ENCODE measurements around the gene SEMA4A.
A peak's percentile ranks its signal among the peaks of the same experiment; 100 is the strongest.

Gene SEMA4A

DNA sequence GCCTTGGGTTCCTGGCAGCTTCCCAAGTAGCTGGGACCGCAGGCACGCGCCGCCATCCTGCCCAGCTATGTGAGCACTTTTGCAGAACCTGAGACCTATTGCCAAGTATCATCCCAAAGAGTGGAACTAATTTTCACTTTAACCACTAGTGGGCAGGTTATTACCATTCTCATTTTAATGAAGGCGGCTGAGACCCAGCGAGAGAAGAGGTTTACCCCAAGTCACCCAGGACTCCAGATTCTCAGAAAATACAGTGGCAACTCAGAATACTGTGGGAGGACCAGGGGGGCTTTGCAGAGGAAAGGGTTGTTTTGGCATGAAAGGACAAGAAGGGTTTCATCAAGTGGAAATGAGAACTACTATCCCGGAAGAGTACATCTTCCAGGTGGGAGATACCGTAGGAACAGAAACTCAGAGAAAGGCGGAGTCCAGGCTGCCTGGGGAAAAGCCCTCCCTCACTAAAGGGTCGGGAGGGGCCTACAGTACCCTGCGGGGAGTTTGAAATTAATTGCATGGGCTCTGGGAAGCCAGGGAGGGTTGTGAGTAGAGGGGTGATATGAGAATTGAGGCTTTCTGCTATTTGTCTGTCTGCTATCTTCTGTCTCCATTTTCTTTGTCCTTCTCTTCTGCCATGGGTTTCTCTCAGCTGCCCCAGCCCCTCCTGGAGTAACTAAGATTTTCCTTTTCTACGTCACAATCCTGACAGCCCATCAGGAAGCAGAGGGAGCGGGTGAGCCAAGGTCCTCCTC lies 7.2 kb upstream of the SEMA4A start (continued):
- TF ChIP-seq, protein P1, sequence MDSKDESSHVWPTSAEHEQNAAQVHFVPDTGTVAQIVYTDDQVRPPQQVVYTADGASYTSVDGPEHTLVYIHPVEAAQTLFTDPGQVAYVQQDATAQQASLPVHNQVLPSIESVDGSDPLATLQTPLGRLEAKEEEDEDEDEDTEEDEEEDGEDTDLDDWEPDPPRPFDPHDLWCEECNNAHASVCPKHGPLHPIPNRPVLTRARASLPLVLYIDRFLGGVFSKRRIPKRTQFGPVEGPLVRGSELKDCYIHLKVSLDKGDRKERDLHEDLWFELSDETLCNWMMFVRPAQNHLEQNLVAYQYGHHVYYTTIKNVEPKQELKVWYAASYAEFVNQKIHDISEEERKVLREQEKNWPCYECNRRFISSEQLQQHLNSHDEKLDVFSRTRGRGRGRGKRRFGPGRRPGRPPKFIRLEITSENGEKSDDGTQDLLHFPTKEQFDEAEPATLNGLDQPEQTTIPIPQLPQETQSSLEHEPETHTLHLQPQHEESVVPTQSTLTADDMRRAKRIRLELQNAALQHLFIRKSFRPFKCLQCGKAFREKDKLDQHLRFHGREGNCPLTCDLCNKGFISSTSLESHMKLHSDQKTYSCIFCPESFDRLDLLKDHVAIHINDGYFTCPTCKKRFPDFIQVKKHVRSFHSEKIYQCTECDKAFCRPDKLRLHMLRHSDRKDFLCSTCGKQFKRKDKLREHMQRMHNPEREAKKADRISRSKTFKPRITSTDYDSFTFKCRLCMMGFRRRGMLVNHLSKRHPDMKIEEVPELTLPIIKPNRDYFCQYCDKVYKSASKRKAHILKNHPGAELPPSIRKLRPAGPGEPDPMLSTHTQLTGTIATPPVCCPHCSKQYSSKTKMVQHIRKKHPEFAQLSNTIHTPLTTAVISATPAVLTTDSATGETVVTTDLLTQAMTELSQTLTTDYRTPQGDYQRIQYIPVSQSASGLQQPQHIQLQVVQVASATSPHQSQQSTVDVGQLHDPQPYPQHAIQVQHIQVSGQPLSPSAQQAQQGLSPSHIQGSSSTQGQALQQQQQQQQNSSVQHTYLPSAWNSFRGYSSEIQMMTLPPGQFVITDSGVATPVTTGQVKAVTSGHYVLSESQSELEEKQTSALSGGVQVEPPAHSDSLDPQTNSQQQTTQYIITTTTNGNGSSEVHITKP (tag by site-specific recombination; IDR thresholded peaks at IDR 0.05), result peak; percentile 92
- TF ChIP-seq ZNF140 (tag by site-specific recombination; IDR thresholded peaks at IDR 0.05) (no peak), FEZF1 (tag by site-specific recombination; IDR thresholded peaks at IDR 0.05) (peak; percentile 79), ZFHX2 (tag by site-specific recombination; conservative IDR thresholded peaks at IDR 0.05) (peak; percentile 51), HOXC10 (CRISPR knock-in tag; IDR thresholded peaks at IDR 0.05) (no peak), ZNF624 (tag by site-specific recombination; IDR thresholded peaks at IDR 0.05) (no peak), ZFP69B (tag by site-specific recombination; IDR thresholded peaks at IDR 0.05) (peak; percentile 64), ZXDB (tag by site-specific recombination; IDR thresholded peaks at IDR 0.05) (0 out of 2 replicates have a peak, but pooled peaks have one; percentile 32), SP3 (tag by site-specific recombination; IDR thresholded peaks at IDR 0.05) (0 out of 2 replicates have a peak, but pooled peaks have one; percentile 31), TRIM28 (IDR thresholded peaks at IDR 0.05; ENCODE audit: borderline replicate concordance, low read length) (peak; percentile 63; the same call in 1 of the 2 replicates), ZFP37 (tag by site-specific recombination; IDR thresholded peaks at IDR 0.05) (0 out of 2 replicates have a peak, but pooled peaks have one; percentile 52), ZNF433 (tag by site-specific recombination; IDR thresholded peaks at IDR 0.05; ENCODE audit: low read depth) (no peak), ZNF660 (tag by site-specific recombination; IDR thresholded peaks at IDR 0.05) (peak; percentile 94), ZNF629 (tag by site-specific recombination; IDR thresholded peaks at IDR 0.05) (peak; percentile 70)
- TF ChIP-seq, protein P2, sequence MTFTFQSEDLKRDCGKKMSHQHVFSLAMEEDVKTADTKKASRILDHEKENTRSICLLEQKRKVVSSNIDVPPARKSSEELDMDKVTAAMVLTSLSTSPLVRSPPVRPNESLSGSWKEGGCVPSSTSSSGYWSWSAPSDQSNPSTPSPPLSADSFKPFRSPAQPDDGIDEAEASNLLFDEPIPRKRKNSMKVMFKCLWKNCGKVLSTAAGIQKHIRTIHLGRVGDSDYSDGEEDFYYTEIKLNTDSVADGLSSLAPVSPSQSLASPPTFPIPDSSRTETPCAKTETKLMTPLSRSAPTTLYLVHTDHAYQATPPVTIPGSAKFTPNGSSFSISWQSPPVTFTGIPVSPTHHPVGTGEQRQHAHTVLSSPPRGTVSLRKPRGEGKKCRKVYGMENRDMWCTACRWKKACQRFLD (tag by site-specific recombination; IDR thresholded peaks at IDR 0.05), result no peak
- TF ChIP-seq, protein P3, sequence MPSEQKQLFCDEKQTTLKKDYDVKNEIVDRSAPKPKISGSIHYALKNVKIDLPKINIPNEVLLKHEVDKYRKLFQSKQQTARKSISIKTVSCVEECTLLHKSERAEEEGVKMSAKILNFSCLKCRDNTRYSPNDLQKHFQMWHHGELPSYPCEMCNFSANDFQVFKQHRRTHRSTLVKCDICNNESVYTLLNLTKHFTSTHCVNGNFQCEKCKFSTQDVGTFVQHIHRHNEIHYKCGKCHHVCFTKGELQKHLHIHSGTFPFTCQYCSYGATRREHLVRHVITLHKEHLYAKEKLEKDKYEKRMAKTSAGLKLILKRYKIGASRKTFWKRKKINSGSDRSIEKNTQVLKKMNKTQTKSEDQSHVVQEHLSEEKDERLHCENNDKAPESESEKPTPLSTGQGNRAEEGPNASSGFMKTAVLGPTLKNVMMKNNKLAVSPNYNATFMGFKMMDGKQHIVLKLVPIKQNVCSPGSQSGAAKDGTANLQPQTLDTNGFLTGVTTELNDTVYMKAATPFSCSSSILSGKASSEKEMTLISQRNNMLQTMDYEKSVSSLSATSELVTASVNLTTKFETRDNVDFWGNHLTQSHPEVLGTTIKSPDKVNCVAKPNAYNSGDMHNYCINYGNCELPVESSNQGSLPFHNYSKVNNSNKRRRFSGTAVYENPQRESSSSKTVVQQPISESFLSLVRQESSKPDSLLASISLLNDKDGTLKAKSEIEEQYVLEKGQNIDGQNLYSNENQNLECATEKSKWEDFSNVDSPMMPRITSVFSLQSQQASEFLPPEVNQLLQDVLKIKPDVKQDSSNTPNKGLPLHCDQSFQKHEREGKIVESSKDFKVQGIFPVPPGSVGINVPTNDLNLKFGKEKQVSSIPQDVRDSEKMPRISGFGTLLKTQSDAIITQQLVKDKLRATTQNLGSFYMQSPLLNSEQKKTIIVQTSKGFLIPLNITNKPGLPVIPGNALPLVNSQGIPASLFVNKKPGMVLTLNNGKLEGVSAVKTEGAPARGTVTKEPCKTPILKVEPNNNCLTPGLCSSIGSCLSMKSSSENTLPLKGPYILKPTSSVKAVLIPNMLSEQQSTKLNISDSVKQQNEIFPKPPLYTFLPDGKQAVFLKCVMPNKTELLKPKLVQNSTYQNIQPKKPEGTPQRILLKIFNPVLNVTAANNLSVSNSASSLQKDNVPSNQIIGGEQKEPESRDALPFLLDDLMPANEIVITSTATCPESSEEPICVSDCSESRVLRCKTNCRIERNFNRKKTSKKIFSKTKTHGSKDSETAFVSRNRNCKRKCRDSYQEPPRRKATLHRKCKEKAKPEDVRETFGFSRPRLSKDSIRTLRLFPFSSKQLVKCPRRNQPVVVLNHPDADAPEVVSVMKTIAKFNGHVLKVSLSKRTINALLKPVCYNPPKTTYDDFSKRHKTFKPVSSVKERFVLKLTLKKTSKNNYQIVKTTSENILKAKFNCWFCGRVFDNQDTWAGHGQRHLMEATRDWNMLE (tag by site-specific recombination; conservative IDR thresholded peaks at IDR 0.05; ENCODE audit: low read depth), result 0 out of 2 replicates have a peak, but pooled peaks have one; percentile 19
- TF ChIP-seq, protein P4, sequence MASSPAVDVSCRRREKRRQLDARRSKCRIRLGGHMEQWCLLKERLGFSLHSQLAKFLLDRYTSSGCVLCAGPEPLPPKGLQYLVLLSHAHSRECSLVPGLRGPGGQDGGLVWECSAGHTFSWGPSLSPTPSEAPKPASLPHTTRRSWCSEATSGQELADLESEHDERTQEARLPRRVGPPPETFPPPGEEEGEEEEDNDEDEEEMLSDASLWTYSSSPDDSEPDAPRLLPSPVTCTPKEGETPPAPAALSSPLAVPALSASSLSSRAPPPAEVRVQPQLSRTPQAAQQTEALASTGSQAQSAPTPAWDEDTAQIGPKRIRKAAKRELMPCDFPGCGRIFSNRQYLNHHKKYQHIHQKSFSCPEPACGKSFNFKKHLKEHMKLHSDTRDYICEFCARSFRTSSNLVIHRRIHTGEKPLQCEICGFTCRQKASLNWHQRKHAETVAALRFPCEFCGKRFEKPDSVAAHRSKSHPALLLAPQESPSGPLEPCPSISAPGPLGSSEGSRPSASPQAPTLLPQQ (tag by site-specific recombination; IDR thresholded peaks at IDR 0.05), result peak; percentile 52; the same call in 1 of the 2 replicates
- TF ChIP-seq, protein P5, sequence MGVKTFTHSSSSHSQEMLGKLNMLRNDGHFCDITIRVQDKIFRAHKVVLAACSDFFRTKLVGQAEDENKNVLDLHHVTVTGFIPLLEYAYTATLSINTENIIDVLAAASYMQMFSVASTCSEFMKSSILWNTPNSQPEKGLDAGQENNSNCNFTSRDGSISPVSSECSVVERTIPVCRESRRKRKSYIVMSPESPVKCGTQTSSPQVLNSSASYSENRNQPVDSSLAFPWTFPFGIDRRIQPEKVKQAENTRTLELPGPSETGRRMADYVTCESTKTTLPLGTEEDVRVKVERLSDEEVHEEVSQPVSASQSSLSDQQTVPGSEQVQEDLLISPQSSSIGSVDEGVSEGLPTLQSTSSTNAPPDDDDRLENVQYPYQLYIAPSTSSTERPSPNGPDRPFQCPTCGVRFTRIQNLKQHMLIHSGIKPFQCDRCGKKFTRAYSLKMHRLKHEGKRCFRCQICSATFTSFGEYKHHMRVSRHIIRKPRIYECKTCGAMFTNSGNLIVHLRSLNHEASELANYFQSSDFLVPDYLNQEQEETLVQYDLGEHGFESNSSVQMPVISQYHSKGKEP (tag by site-specific recombination; IDR thresholded peaks at IDR 0.05), result 0 out of 2 replicates have a peak, but pooled peaks have one; percentile 27
- TF ChIP-seq, protein P6, sequence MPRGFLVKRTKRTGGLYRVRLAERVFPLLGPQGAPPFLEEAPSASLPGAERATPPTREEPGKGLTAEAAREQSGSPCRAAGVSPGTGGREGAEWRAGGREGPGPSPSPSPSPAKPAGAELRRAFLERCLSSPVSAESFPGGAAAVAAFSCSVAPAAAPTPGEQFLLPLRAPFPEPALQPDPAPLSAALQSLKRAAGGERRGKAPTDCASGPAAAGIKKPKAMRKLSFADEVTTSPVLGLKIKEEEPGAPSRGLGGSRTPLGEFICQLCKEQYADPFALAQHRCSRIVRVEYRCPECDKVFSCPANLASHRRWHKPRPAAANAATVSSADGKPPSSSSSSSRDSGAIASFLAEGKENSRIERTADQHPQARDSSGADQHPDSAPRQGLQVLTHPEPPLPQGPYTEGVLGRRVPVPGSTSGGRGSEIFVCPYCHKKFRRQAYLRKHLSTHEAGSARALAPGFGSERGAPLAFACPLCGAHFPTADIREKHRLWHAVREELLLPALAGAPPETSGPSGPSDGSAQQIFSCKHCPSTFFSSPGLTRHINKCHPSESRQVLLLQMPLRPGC (tag by site-specific recombination; IDR thresholded peaks at IDR 0.05), result peak; percentile 76
- TF ChIP-seq, protein P7, sequence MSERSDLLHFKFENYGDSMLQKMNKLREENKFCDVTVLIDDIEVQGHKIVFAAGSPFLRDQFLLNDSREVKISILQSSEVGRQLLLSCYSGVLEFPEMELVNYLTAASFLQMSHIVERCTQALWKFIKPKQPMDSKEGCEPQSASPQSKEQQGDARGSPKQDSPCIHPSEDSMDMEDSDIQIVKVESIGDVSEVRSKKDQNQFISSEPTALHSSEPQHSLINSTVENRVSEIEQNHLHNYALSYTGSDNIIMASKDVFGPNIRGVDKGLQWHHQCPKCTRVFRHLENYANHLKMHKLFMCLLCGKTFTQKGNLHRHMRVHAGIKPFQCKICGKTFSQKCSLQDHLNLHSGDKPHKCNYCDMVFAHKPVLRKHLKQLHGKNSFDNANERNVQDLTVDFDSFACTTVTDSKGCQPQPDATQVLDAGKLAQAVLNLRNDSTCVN (tag by site-specific recombination; optimal IDR thresholded peaks at IDR 0.05), result peak; percentile 41
- TF ChIP-seq, protein P8, sequence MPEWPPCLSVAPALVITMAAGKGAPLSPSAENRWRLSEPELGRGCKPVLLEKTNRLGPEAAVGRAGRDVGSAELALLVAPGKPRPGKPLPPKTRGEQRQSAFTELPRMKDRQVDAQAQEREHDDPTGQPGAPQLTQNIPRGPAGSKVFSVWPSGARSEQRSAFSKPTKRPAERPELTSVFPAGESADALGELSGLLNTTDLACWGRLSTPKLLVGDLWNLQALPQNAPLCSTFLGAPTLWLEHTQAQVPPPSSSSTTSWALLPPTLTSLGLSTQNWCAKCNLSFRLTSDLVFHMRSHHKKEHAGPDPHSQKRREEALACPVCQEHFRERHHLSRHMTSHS (tag by site-specific recombination; IDR thresholded peaks at IDR 0.05), result no peak

Data from HEK293 (cell line).